ENCODE results near the gene ZBTB33.

ZBTB33 gene

GRCh38 chrX:120264341-120264740 lies 13.7 kb downstream of the ZBTB33 start:
- DNase-seq (ENCODE audit: low read depth in 2 of 2): no peak

DNA sequence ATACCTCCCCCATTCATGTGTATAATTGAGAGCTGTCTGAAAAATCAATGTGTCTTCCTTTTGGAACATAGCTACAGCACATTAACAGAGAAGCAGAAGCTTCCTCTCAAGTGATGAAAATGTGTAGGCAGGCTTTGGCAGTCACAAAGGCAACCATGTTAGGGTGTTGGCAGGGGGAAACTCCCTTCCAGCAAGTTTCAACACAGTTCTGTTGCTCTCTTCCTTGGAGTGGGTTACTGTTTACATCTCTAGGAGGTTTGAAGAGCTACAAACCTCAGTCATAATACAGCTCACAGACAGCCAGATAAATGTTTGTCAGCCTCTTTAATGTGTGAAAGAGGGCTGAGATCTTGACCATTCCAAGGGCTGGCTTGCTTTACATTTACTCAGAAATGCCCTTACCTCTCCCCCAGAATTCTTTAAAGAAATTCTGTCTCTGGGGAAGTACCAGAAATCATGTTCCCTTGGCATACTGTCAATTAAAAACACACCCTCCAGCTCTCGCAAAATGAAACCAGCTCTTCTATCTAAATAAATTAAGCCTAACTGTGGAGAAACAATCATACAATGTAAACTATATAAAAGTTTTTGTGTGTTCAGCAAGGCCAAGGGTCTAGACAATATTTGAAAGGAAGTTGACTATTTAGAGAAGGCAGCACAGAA lies 18.9 kb downstream of the ZBTB33 start:
- no peak for DNase-seq (ENCODE audit: low read depth in 2 of 2)

- no peak for DNase-seq (ENCODE audit: low read depth in 2 of 2)
Measured at GRCh38 chrX:120270567-120270966, 20.0 kb downstream of the ZBTB33 start.

DNA sequence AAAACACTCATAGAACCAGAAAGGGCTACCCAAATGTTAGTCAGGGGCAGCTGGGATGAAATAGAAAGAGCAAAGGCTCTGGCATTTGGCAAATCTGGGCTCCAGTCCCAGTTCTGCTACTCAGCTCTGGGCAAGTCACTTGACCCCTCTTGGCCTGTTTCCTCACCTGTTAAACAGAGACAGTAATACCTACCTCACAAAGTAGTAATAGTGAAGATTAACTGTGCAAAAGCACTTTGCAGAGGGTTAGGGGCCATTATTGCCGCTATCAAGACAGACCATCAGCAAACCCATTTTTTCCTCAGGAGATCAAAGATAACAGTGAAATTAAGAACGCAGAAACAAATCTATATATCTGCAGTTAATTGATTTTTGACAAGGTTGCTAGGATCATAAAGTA lies 20.6 kb downstream of the ZBTB33 start:
- DNase-seq (ENCODE audit: low read depth in 2 of 2): no peak

- no peak for DNase-seq (ENCODE audit: low read depth in 2 of 2)
Measured at GRCh38 chrX:120274145-120274544, 23.5 kb downstream of the ZBTB33 start.

DNA sequence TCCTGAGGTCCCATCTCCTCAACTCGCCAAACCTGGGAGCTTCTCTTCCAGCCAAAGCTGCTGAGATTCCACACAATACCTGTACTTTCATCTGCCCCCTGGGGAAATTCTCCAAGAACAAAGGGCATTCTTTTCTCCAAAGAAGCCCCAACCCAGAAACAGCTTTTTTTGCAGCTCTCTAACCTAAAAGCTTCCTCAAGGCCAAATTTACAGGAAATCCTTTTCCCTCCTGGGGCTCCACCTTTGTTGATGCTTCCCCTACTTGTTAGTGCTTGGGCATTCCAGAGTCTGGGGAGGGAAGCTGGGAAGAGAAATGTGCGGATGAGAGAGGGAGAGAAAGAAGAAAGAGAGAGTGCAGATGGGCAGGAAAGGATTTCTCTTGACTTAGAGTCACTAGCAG lies 24.3 kb downstream of the ZBTB33 start:
- no peak for DNase-seq (ENCODE audit: low read depth in 2 of 2)

- DNase-seq (ENCODE audit: low read depth in 2 of 2): no peak
Measured at GRCh38 chrX:120281021-120281624, 30.5 kb downstream of the ZBTB33 start.

- no peak for DNase-seq (ENCODE audit: low read depth in 2 of 2)
Measured at GRCh38 chrX:120281761-120282160, 31.1 kb downstream of the ZBTB33 start.

DNA sequence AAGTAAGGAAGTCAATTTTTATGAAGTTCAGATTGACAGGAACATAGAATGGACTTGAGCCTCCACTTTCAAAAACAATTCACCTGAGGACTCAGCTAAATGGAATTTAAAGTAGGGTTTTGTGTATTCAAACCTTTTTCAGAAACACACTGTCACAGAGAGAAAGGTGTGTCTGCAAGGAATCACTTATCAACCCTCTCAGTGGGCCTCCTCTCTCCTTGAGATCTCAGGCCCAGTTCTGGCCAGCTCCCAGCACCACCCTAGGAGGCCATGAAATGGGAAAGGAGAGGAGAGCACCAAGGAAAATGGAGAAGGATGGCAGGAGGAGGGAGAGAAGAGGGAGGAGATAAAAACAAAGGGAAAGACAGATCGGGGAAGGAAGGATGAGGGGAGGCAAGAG lies 32.1 kb downstream of the ZBTB33 start:
- no peak for DNase-seq (ENCODE audit: low read depth in 2 of 2)

- DNase-seq (ENCODE audit: low read depth in 2 of 2): no peak
Measured at GRCh38 chrX:120286733-120287512, 36.3 kb downstream of the ZBTB33 start.

- DNase-seq (ENCODE audit: low read depth in 2 of 2): no peak
Measured at GRCh38 chrX:120287513-120288112, 37.0 kb downstream of the ZBTB33 start.

DNA sequence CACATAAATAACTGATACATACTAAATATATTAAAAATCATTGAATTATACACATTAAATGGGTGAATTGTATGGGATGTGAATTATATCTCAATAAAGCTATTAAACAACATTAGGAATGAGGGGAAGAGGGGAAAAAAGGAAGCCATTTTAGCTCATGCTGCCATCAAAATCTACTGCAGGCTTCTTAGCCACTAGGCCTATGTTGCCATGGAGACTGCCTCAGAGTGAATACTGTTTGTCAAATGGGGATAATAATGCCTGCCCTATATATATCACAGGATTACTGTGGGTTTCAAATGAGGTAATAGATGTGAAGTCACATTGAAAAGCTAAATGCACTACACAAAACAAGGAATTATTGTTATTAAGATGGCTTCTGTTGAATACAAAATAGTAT lies 39.5 kb downstream of the ZBTB33 start:
- no peak for DNase-seq (ENCODE audit: low read depth in 2 of 2)

GRCh38 chrX:120291211-120291610 lies 40.6 kb downstream of the ZBTB33 start:
- no peak for DNase-seq (ENCODE audit: low read depth in 2 of 2)

- no peak for DNase-seq (ENCODE audit: low read depth in 2 of 2)
Measured at GRCh38 chrX:120293015-120293414, 42.4 kb downstream of the ZBTB33 start.

GRCh38 chrX:120294651-120295050 lies 44.0 kb downstream of the ZBTB33 start:
- DNase-seq (ENCODE audit: low read depth in 2 of 2): no peak

DNA sequence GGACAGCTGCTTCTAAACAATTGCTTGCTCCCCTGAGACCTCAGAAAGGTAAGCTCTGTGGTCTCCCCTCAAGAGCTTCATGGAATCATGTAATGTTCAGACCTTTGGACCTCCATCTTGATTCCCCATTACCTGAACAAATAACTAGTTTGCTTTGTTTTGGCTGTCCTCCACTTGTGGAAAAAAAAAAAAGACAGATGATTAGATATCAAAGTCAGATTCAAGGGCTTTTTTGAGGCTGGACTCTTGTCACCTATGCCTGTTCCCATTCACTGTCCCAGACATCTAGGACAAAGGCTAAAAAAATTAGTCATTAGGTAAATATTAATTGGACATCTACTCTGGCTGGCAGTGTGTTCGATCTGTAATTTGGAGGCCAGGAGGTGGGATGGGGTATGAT lies 47.3 kb downstream of the ZBTB33 start:
- no peak for DNase-seq (ENCODE audit: low read depth in 2 of 2)

GRCh38 chrX:120299928-120300327 lies 49.3 kb downstream of the ZBTB33 start:
- no peak for DNase-seq (ENCODE audit: low read depth in 2 of 2)

DNA sequence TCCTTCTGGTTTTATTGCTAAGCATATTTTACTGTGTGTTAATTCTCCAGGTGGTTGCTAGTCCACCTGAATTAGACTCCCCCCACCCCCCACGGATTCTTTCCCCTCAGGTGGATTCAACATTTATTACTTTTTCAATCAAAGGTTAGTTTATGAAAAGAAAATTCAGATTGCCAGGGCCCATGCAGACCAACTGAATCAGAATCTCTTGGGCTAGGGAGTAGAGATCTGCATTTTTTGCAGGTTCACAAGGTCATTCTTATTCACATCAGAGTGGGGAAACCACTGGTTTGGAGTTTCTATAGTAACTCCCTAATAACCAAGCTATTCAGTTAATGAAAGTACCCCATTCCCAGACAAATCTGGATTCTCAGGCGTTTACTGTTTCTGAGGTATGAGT lies 50.9 kb downstream of the ZBTB33 start:
- DNase-seq (ENCODE audit: low read depth in 2 of 2): no peak

- DNase-seq (ENCODE audit: low read depth in 2 of 2): no peak
Measured at GRCh38 chrX:120301960-120302359, 51.3 kb downstream of the ZBTB33 start.

DNA sequence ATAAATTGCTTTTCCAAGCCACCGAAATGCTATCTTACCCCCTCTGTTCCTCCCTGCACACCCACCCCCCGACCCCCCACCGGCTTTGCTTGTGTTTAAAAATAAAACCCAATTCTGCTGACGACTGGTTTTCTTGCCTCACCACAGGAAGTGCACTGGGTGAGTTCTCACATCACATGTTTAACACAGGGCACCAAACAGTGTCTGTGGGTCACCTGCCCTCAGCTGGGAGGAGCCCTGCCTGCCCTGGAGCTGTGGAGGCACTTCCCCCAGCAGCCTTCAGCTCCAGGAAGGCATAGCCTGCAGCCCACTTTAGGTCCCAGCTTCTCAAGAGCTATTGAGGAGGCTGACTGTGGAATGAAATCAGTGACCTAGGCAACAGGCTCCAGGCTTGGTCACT lies 51.8 kb downstream of the ZBTB33 start:
- no peak for DNase-seq (ENCODE audit: low read depth in 2 of 2)

- DNase-seq (ENCODE audit: low read depth in 2 of 2): no peak
Measured at GRCh38 chrX:120304256-120304655, 53.6 kb downstream of the ZBTB33 start.

DNA sequence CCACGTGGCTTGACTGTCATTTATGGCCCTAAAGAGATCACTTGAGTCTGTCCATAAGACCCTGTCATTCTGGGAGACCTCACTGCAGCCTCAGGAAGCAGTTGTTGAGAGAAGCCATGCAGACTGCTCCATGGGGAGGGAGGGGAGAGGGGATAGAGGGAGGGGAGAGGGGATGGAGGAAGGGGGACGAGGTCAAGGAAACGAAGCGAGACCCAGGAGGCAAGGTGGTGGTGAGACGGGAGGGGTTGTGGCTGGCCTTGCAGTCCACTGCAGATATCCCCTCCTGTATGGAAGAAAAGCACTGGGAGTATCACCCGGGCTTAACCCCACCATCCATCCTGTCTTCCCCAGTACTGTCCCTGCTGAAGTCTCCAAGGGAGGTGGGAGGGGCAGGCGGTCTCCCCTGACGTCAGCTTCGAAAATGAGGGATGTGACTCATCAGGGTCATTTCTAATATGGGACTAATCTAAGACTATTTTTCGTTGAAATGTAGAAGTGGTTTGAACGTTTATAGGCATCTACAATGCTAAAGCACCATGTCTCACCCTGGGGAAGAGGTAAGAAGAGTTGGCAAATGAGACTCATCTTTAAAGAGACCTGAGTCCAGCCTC lies 55.0 kb downstream of the ZBTB33 start:
- no peak for DNase-seq (ENCODE audit: low read depth in 2 of 2)

Measured in activated CD4-positive, alpha-beta T cell treated with anti-CD3 and anti-CD28 coated beads for 24 hours (primary cell).